ENCODE data around the gene NFKBIE.

DNA sequence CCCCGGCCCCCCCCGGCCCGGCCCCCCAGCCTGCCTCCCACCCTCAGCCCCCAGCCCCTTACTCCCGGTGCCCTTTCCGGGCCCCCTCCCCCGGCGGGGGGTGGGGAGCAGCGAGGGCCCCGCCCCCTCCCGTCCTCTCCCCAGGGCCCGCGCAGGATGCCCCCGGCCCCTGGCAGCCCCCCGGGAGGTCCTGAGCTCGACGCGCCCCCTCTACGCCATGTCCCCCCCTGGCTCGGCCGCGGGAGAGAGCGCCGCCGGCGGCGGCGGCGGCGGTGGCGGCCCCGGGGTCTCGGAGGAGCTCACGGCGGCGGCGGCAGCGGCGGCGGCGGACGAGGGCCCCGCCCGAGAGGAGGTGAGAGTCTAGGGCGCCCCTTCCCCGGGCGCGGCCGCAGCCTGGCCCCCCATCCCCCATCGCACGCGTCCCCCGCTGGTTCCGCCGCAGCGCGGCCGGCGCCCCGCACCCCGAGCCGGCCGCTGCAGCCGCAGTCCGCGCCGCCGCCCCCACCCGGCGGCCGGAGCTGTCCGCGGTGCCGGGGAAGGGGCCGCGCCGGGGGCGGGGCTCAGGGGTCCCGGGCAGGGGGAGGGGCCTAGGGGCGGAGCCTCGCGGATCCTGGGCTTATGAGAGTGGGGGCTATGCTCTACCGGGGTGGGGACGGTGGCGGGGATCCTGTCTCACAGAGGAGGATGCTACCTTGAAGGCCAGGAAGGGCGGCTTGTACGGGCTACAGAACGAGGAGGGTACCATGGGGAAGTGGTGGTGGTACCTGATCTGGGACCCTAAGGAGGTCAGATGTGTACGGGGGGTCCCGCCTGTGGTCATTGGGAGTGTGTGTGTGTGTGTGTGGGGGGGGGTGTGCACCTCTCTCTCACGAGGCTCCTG is 5.4 kb upstream of the NFKBIE start:
- TF ChIP-seq POLR2AphosphoS5 (IDR thresholded peaks at IDR 0.05) = no peak
- no peak for TF ChIP-seq CTCF (IDR thresholded peaks at IDR 0.05)
- no peak for TF ChIP-seq EP300 (IDR thresholded peaks at IDR 0.05)
- TF ChIP-seq POLR2A (IDR thresholded peaks at IDR 0.05) = no peak
